ENCODE data around the gene UQCRH. TPM values are rescaled to one million over a fixed set of nuclear protein-coding genes. Genes with fewer than 3 reads are reported as not detected.

Gene UQCRH
- total RNA-seq, 1 experiment from 2014 or later: 508 TPM

- no CpG with 5 or more reads among the region's 8 CpGs for WGBS (ENCODE audit: extremely low coverage, insufficient read length, low lambda C conversion rate)
- Histone ChIP-seq H4K91ac (ENCODE audit: insufficient read length, low read depth, low read length) (no peak overlapping the region), H3K9ac (ENCODE audit: extremely low read depth, insufficient read length, low read length) (no peak overlapping the region), H3K27me3 (ENCODE audit: insufficient read depth, low read length) (no peaks in the 10 kb centered on the region), H3K27ac (ENCODE audit: insufficient read length, low read depth, low read length) (no peak overlapping the region), H3K18ac (ENCODE audit: insufficient read length, low read depth, low read length) (no peak overlapping the region), H3K4me2 (ENCODE audit: insufficient read depth, insufficient read length, low read length) (no peak overlapping the region), H3T11ph (ENCODE audit: low read length) (no peak overlapping the region), H2AFZ (ENCODE audit: low read length) (no peak overlapping the region), H2BK5ac (ENCODE audit: insufficient read length, low read length) (no peak overlapping the region), H2BK120ac (ENCODE audit: low read depth, low read length, poor library complexity, severe bottlenecking) (no peak overlapping the region), H3K14ac (ENCODE audit: insufficient read depth, low read length) (no peak overlapping the region), H3K9me3 (ENCODE audit: control insufficient read depth, low read depth, low read length) (no peaks in the 10 kb centered on the region), H3K23me2 (ENCODE audit: insufficient read length, low read depth, low read length, poor library complexity, severe bottlenecking) (peaks cover 5% of the 10 kb centered on the region), H2BK15ac (ENCODE audit: low read depth, low read length) (no peak overlapping the region), H3K56ac (ENCODE audit: insufficient read length, low read depth, low read length) (no peak overlapping the region), H2BK12ac (ENCODE audit: insufficient read length, low read depth, low read length) (no peak overlapping the region), H4K5ac (ENCODE audit: insufficient read length, low read depth, low read length) (no peak overlapping the region), H3K23ac (ENCODE audit: insufficient read length, low read depth, low read length) (no peak overlapping the region), H3K4me1 (ENCODE audit: insufficient read depth, low read length) (no peaks in the 10 kb centered on the region; the same call in 1 of the 2 replicates), H3K79me2 (ENCODE audit: insufficient read depth, low read length) (no peaks in the 10 kb centered on the region), H3K4ac (ENCODE audit: low read depth, low read length) (no peak overlapping the region), H2BK20ac (ENCODE audit: low read depth, low read length, poor library complexity, severe bottlenecking) (no peak overlapping the region), H2AK5ac (ENCODE audit: insufficient read length, low read length) (no peak overlapping the region), H4K20me1 (ENCODE audit: control insufficient read depth, insufficient read depth, insufficient read length) (no peaks in the 10 kb centered on the region), H4K8ac (replicated peaks; ENCODE audit: insufficient read length, low read depth, low read length) (no peak overlapping the region), H3K79me1 (ENCODE audit: insufficient read depth, low read depth, low read length, poor library complexity, severe bottlenecking) (no peaks in the 10 kb centered on the region)
- Mint-ChIP-seq H3K27ac (peak overlapping the region in 2 of 3 experiments; percentile 33 to 100; a peak in 3 of 7 replicates), H3K9me3 (peaks cover 0 to 3% of the 10 kb centered on the region in 2 experiments; a peak in 2 of 5 replicates), H3K36me3 (ENCODE audit: insufficient read depth in 1 of 3, low read depth in 3 of 3) (peaks cover 18 to 57% (median 48%) of the 10 kb centered on the region in 3 experiments; a peak in 6 of 7 replicates), H3K27me3 (ENCODE audit: low read depth) (no peaks in the 10 kb centered on the region), H3K4me1 (peaks cover 20 to 23% of the 10 kb centered on the region in 2 experiments), H3K4me3 (no peak overlapping the region; a peak in 1 of 5 replicates)
- TF ChIP-seq CTCF (conservative IDR thresholded peaks at IDR 0.05): no peak
- DNase-seq: no peak
These were observed 39.3 kb downstream of the UQCRH start for GRCh38 chr1:46342677-46343350.
